ENCODE results near the gene PRRG2. TPM values are rescaled to one million over a fixed set of nuclear protein-coding genes. Genes with fewer than 3 reads are reported as not detected.
A peak's percentile ranks its signal among the peaks of the same experiment; 100 is the strongest.

The PRRG2 gene
- total and polyA plus RNA-seq, 9 of the 15 experiments (the other 6 are each of a cell fraction or from before 2014, with no cell fraction given): 0.06 to 1.1 (median 0.33) TPM

DNA sequence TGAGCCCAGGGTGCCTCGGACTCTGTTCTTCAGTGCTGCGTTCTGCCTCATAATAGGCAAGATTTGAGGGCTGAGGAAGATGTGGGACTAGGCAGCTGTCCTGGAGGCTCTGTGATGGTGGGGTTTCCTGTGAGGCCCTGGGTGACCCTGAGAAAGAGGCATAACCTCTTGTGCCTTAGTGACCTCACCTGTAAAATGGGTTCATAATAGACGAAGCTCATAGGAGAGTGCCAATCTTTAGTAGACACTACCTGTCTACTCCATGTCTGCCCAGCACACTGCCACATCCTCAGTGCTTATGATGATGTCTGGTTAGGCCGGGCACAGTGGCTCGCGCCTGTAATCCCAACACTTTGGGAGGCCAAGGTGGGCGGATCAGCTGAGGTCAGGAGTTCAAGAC is 35.4 kb downstream of the PRRG2 start:
- CTCF ChIA-PET (ENCODE audit: low intra/inter-chr PET ratio): no interaction called here
- Histone ChIP-seq H3K4me1 (replicated peaks in 1 of 2; ENCODE audit: control insufficient read depth in 2 of 2, insufficient read depth in 2 of 2, low read length in 2 of 2) (peaks cover 0 to 10% of the 10 kb centered on the region in 2 experiments; a peak in 2 of 5 replicates), H3K79me2 (ENCODE audit: control insufficient read depth, insufficient read depth, low read length) (peaks cover 3% of the 10 kb centered on the region; the same call in 1 of the 3 replicates), H3K9me3 (replicated peaks; ENCODE audit: control insufficient read depth, insufficient read depth, low read depth, low read length) (no peaks in the 10 kb centered on the region), H2AFZ (ENCODE audit: low read depth, low read length) (no peak overlapping the region), H3K9me1 (ENCODE audit: control insufficient read depth, insufficient read depth, low read length) (peaks cover 2% of the 10 kb centered on the region), H3K4me2 (ENCODE audit: insufficient read depth, low read length) (no peak overlapping the region), H3K27me3 (ENCODE audit: control insufficient read depth in 2 of 2, insufficient read depth in 2 of 2, low read length in 2 of 2) (no peaks in the 10 kb centered on the region), H3K36me3 (ENCODE audit: control insufficient read depth, insufficient read depth, low read length) (peaks cover 72% of the 10 kb centered on the region; the same call in 1 of the 3 replicates), H4K20me1 (replicated peaks; ENCODE audit: control insufficient read depth, insufficient read depth, low read length) (no peaks in the 10 kb centered on the region; the same call in 1 of the 2 replicates), H3K27ac (ENCODE audit: extremely low read depth, low read depth, low read length) (no peak overlapping the region), H3K9ac (ENCODE audit: insufficient read depth in 1 of 2, low read depth in 2 of 2, low read length in 2 of 2) (no peak overlapping the region), H3K4me3 (no peak overlapping the region)
- FAIRE-seq: no peak
- intact Hi-C loops (cut with micrococcal nuclease): no loop called here
- no peak for ATAC-seq
- in situ Hi-C loops (cut with MboI): no loop called here
- DNase-seq (ENCODE audit: extremely low read depth in 1 of 4, low spot score in 3 of 4): no peak
- no TSS peak for BruUV-seq (replicated peaks)
- TF ChIP-seq HDAC2 (IDR thresholded peaks at IDR 0.05) (peak; percentile 47; the same call in 1 of the 2 replicates), STAG1 (CRISPR knock-in tag; IDR thresholded peaks at IDR 0.05; ENCODE audit: borderline replicate concordance) (peak; percentile 23; the same call in 1 of the 2 replicates), RBM25 (IDR thresholded peaks at IDR 0.05; ENCODE audit: low read depth, low read length, severe bottlenecking) (peak; percentile 74), ESRRA (IDR thresholded peaks at IDR 0.05; ENCODE audit: borderline replicate concordance, low read depth) (0 out of 2 replicates have a peak, but pooled peaks have one; percentile 14), BCOR (IDR thresholded peaks at IDR 0.05) (peak; percentile 82), KDM1A (IDR thresholded peaks at IDR 0.05) (peak in 1 of 2 experiments; percentile 67; a peak in 3 of 4 replicates), ZNF354B (CRISPR knock-in tag; IDR thresholded peaks at IDR 0.05) (no peak), POLR2A (conservative IDR thresholded peaks at IDR 0.05) (no peak), TCF3 (CRISPR knock-in tag; IDR thresholded peaks at IDR 0.05) (no peak), ADNP (tag; IDR thresholded peaks at IDR 0.05) (peak; percentile 71)
- TF ChIP-seq, protein P1, sequence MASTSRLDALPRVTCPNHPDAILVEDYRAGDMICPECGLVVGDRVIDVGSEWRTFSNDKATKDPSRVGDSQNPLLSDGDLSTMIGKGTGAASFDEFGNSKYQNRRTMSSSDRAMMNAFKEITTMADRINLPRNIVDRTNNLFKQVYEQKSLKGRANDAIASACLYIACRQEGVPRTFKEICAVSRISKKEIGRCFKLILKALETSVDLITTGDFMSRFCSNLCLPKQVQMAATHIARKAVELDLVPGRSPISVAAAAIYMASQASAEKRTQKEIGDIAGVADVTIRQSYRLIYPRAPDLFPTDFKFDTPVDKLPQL (IDR thresholded peaks at IDR 0.05; ENCODE audit: extremely low read depth, insufficient read length): no peak
- POLR2A ChIA-PET: interaction anchor here (0.9 to 1.4 kb wide), 3 partner anchors 11 to 25 kb away, joined by 3 to 6 read pairs (median 3); partner anchors contain the start of gene SCAF1
- 98% methylated on average over 7 of the region's 7 CpGs for WGBS (ENCODE audit: insufficient coverage, low coverage, missing lambda C conversion rate)
